ENCODE measurements around the gene GRIA1. TPM values are rescaled to one million over a fixed set of nuclear protein-coding genes. Genes with fewer than 3 reads are reported as not detected.
"Not testable (repeated sequence)": the region's sequence is repeated elsewhere in the genome, so short reads cannot be mapped to it uniquely, and the experiment has no call there.

Gene GRIA1
- total RNA-seq, 4 donors from 2014 or later, result 1.7 TPM; not detected in 3

- TF ChIP-seq CTCF (IDR thresholded peaks at IDR 0.05) (no peak), POLR2A (IDR thresholded peaks at IDR 0.05) (no peak)
- H3K27me3 ChIP-seq, result no peaks in the 10 kb centered on the region
- DNase-seq, result no peak
- H3K27ac ChIP-seq, result no peak overlapping the region
- no peak overlapping the region for H3K4me3 ChIP-seq
- H3K4me1 ChIP-seq, result no peaks in the 10 kb centered on the region
- H3K9me3 ChIP-seq, result no peaks in the 10 kb centered on the region
- H3K36me3 ChIP-seq, result no peaks in the 10 kb centered on the region
Observed at GRCh38 chr5:153824909-153825308, 334.4 kb downstream of the GRIA1 start.

- no peaks in the 10 kb centered on the region for H3K4me1 ChIP-seq
- no peaks in the 10 kb centered on the region for H3K9me3 ChIP-seq
- H3K36me3 ChIP-seq, result no peaks in the 10 kb centered on the region
- no peak for DNase-seq
- H3K27ac ChIP-seq, result no peak overlapping the region
- TF ChIP-seq POLR2A (IDR thresholded peaks at IDR 0.05), result no peak
- no peak for TF ChIP-seq CTCF (IDR thresholded peaks at IDR 0.05)
- H3K27me3 ChIP-seq, result no peaks in the 10 kb centered on the region
- H3K4me3 ChIP-seq, result no peak overlapping the region
Observed at GRCh38 chr5:153827397-153827796, 336.9 kb downstream of the GRIA1 start.

GRCh38 chr5:153829510-153830065 lies 339.1 kb downstream of the GRIA1 start:
- TF ChIP-seq POLR2A (IDR thresholded peaks at IDR 0.05), result no peak
- no peak for TF ChIP-seq CTCF (IDR thresholded peaks at IDR 0.05)
- H3K27me3 ChIP-seq, result no peaks in the 10 kb centered on the region
- no peak overlapping the region for H3K27ac ChIP-seq
- H3K4me3 ChIP-seq, result no peak overlapping the region
- H3K9me3 ChIP-seq, result no peaks in the 10 kb centered on the region
- H3K36me3 ChIP-seq, result no peaks in the 10 kb centered on the region
- no peaks in the 10 kb centered on the region for H3K4me1 ChIP-seq
- no peak for DNase-seq

GRCh38 chr5:153831973-153832372 lies 341.5 kb downstream of the GRIA1 start:
- Histone ChIP-seq H3K27ac (no peak overlapping the region), H3K4me3 (no peak overlapping the region), H3K9me3 (no peaks in the 10 kb centered on the region), H3K27me3 (no peaks in the 10 kb centered on the region), H3K4me1 (no peaks in the 10 kb centered on the region), H3K36me3 (no peaks in the 10 kb centered on the region)
- DNase-seq, result no peak
- TF ChIP-seq POLR2A (IDR thresholded peaks at IDR 0.05) (no peak), CTCF (IDR thresholded peaks at IDR 0.05) (no peak)

GRCh38 chr5:153835891-153836515 lies 345.5 kb downstream of the GRIA1 start:
- Histone ChIP-seq H3K27ac (no peak overlapping the region), H3K4me3 (no peak overlapping the region)
- no peak for DNase-seq

GRCh38 chr5:153849303-153850113 lies 359.0 kb downstream of the GRIA1 start:
- not testable (repeated sequence) for H3K27ac ChIP-seq, H3K4me1 ChIP-seq, H3K9me3 ChIP-seq, H3K27me3 ChIP-seq, H3K4me3 ChIP-seq, H3K36me3 ChIP-seq, DNase-seq

More at GRCh38 chr5:153835891-153836515, 345.5 kb downstream of the GRIA1 start:
- no peaks in the 10 kb centered on the region for H3K27me3 ChIP-seq
- TF ChIP-seq CTCF (IDR thresholded peaks at IDR 0.05) (no peak), POLR2A (IDR thresholded peaks at IDR 0.05) (no peak)
- no peaks in the 10 kb centered on the region for H3K4me1 ChIP-seq
- H3K9me3 ChIP-seq, result no peaks in the 10 kb centered on the region
- no peaks in the 10 kb centered on the region for H3K36me3 ChIP-seq
